ENCODE data around the gene CLCN6. TPM values are rescaled to one million over a fixed set of nuclear protein-coding genes. Genes with fewer than 3 reads are reported as not detected.

CLCN6 gene
- total RNA-seq, 1 donor from 2014 or later, result 30.4 TPM

GRCh38 chr1:11825131-11825530 lies 19.1 kb downstream of the CLCN6 start:
- peaks cover 5% of the 10 kb centered on the region for H3K4me1 Mint-ChIP-seq (ENCODE audit: unreplicated experiment)
- peaks cover 48% of the 10 kb centered on the region for H3K36me3 Mint-ChIP-seq (ENCODE audit: unreplicated experiment)
- no peak for DNase-seq (ENCODE audit: extremely low spot score, unreplicated experiment)
- no peak overlapping the region for H3K4me3 Mint-ChIP-seq (ENCODE audit: unreplicated experiment)
- H3K27me3 Mint-ChIP-seq (ENCODE audit: unreplicated experiment), result no peaks in the 10 kb centered on the region
- no peaks in the 10 kb centered on the region for H3K9me3 Mint-ChIP-seq (ENCODE audit: unreplicated experiment)
- no peak overlapping the region for H3K27ac Mint-ChIP-seq (ENCODE audit: unreplicated experiment)
- no peak for TF ChIP-seq CTCF (IDR thresholded peaks at IDR 0.05)

DNA sequence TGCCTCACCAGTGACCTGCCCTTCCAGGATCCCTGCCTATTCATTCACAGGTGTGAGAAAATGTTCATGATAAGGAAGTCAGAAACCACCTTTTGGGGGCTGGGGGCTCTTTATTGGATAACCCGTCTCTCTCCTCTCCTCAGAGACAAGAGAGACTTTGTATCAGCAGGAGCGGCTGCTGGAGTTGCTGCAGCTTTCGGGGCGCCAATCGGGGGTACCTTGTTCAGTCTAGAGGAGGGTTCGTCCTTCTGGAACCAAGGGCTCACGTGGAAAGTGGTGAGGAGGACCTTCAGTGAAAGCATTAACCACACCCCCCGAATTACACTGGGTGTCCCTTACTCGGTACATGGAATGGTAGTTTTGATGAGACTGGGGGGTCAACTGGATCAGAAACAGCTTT lies 21.0 kb downstream of the CLCN6 start:
- Mint-ChIP-seq H3K36me3 (ENCODE audit: unreplicated experiment) (peaks cover 42% of the 10 kb centered on the region), H3K27ac (ENCODE audit: unreplicated experiment) (no peak overlapping the region), H3K4me3 (ENCODE audit: unreplicated experiment) (no peak overlapping the region), H3K9me3 (ENCODE audit: unreplicated experiment) (no peaks in the 10 kb centered on the region), H3K27me3 (ENCODE audit: unreplicated experiment) (no peaks in the 10 kb centered on the region), H3K4me1 (ENCODE audit: unreplicated experiment) (no peaks in the 10 kb centered on the region)
- TF ChIP-seq CTCF (IDR thresholded peaks at IDR 0.05), result no peak
- DNase-seq (ENCODE audit: extremely low spot score, unreplicated experiment), result no peak

DNA sequence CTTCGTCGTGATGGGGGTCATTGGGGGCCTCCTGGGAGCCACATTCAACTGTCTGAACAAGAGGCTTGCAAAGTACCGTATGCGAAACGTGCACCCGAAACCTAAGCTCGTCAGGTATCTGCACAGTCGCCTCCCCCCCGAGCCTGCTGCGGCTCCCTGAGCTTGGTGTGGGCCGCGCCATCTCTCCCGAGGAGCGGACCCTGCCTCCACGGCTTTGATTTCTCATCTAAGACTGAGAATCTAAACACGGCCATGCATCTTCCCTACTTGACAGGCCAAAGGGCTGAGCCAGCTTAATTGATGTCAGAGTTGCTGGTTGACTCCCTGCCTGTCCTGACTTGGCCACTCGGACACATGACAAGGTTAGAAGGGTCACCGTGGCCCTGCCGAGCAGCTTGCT lies 22.5 kb downstream of the CLCN6 start:
- Mint-ChIP-seq H3K4me1 (ENCODE audit: unreplicated experiment) (no peaks in the 10 kb centered on the region), H3K27me3 (ENCODE audit: unreplicated experiment) (no peaks in the 10 kb centered on the region), H3K9me3 (ENCODE audit: unreplicated experiment) (no peaks in the 10 kb centered on the region), H3K36me3 (ENCODE audit: unreplicated experiment) (peaks cover 46% of the 10 kb centered on the region), H3K4me3 (ENCODE audit: unreplicated experiment) (no peak overlapping the region), H3K27ac (ENCODE audit: unreplicated experiment) (no peak overlapping the region)
- no peak for TF ChIP-seq CTCF (IDR thresholded peaks at IDR 0.05)
- no peak for DNase-seq (ENCODE audit: extremely low spot score, unreplicated experiment)

- no peak for TF ChIP-seq CTCF (IDR thresholded peaks at IDR 0.05)
- no peak overlapping the region for H3K4me3 Mint-ChIP-seq (ENCODE audit: unreplicated experiment)
- H3K9me3 Mint-ChIP-seq (ENCODE audit: unreplicated experiment), result no peaks in the 10 kb centered on the region
- no peak for DNase-seq (ENCODE audit: extremely low spot score, unreplicated experiment)
- peaks cover 47% of the 10 kb centered on the region for H3K36me3 Mint-ChIP-seq (ENCODE audit: unreplicated experiment)
- H3K27ac Mint-ChIP-seq (ENCODE audit: unreplicated experiment), result no peak overlapping the region
- no peaks in the 10 kb centered on the region for H3K4me1 Mint-ChIP-seq (ENCODE audit: unreplicated experiment)
- no peaks in the 10 kb centered on the region for H3K27me3 Mint-ChIP-seq (ENCODE audit: unreplicated experiment)
Measured at GRCh38 chr1:11831945-11832725, 26.1 kb downstream of the CLCN6 start.

DNA sequence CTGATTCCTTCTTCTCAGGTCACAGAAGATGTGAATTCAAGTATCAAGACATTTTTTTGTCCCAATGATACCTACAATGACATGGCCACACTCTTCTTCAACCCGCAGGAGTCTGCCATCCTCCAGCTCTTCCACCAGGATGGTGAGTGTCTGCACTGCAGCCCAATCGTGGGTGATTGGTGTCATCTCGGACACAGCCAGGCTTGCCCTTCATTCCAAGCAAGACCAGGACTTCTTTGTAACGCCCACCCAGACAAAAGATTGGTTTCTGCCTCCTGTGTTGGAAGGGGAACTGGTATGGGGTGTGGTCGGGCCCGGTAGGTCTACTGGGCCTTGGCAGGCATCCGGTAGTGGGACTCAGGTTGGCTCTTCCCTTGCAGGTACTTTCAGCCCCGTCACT lies 27.5 kb downstream of the CLCN6 start:
- Mint-ChIP-seq H3K4me3 (ENCODE audit: unreplicated experiment) (no peak overlapping the region), H3K36me3 (ENCODE audit: unreplicated experiment) (peaks cover 36% of the 10 kb centered on the region), H3K27ac (ENCODE audit: unreplicated experiment) (no peak overlapping the region), H3K9me3 (ENCODE audit: unreplicated experiment) (no peaks in the 10 kb centered on the region), H3K27me3 (ENCODE audit: unreplicated experiment) (no peaks in the 10 kb centered on the region), H3K4me1 (ENCODE audit: unreplicated experiment) (peaks cover 1% of the 10 kb centered on the region)
- DNase-seq (ENCODE audit: extremely low spot score, unreplicated experiment), result no peak
- no peak for TF ChIP-seq CTCF (IDR thresholded peaks at IDR 0.05)
